ENCODE data around the gene OPRPN.

OPRPN gene

DNA sequence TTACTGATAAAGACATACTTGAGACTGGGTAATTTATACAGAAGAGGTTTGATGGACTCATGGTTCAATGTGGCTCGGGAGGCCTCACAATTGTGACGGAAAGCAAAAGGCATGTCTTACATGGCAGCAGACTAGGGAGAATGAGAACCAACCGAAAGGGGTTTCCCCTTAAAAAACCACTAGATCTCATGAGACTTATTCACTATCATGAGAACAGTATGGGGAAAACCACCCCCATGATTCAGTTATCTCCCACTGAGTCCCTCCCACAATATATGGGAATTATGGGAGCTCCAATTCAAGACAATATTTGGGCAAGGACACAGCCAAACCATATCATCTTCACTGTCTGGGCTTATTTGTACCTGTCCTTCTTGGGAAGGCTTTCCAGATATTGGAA is 51.5 kb downstream of the OPRPN start:
- TF ChIP-seq CREB1 (IDR thresholded peaks at IDR 0.05; ENCODE audit: low read depth) = no peak
- TF ChIP-seq, protein P1, sequence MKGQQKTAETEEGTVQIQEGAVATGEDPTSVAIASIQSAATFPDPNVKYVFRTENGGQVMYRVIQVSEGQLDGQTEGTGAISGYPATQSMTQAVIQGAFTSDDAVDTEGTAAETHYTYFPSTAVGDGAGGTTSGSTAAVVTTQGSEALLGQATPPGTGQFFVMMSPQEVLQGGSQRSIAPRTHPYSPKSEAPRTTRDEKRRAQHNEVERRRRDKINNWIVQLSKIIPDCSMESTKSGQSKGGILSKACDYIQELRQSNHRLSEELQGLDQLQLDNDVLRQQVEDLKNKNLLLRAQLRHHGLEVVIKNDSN (IDR thresholded peaks at IDR 0.05) = no peak
- no peak for TF ChIP-seq EP300 (IDR thresholded peaks at IDR 0.05; ENCODE audit: borderline replicate concordance)
- TF ChIP-seq TCF12 (IDR thresholded peaks at IDR 0.05; ENCODE audit: low read depth) = no peak
- TF ChIP-seq TAF1 (IDR thresholded peaks at IDR 0.05; ENCODE audit: low read depth) = no peak
- no peak for TF ChIP-seq NFIC (IDR thresholded peaks at IDR 0.05)
- TF ChIP-seq, protein P2, sequence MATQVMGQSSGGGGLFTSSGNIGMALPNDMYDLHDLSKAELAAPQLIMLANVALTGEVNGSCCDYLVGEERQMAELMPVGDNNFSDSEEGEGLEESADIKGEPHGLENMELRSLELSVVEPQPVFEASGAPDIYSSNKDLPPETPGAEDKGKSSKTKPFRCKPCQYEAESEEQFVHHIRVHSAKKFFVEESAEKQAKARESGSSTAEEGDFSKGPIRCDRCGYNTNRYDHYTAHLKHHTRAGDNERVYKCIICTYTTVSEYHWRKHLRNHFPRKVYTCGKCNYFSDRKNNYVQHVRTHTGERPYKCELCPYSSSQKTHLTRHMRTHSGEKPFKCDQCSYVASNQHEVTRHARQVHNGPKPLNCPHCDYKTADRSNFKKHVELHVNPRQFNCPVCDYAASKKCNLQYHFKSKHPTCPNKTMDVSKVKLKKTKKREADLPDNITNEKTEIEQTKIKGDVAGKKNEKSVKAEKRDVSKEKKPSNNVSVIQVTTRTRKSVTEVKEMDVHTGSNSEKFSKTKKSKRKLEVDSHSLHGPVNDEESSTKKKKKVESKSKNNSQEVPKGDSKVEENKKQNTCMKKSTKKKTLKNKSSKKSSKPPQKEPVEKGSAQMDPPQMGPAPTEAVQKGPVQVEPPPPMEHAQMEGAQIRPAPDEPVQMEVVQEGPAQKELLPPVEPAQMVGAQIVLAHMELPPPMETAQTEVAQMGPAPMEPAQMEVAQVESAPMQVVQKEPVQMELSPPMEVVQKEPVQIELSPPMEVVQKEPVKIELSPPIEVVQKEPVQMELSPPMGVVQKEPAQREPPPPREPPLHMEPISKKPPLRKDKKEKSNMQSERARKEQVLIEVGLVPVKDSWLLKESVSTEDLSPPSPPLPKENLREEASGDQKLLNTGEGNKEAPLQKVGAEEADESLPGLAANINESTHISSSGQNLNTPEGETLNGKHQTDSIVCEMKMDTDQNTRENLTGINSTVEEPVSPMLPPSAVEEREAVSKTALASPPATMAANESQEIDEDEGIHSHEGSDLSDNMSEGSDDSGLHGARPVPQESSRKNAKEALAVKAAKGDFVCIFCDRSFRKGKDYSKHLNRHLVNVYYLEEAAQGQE (IDR thresholded peaks at IDR 0.05; ENCODE audit: low read depth) = no peak
- TF ChIP-seq CEBPB (IDR thresholded peaks at IDR 0.05) = no peak
- TF ChIP-seq, protein P3, sequence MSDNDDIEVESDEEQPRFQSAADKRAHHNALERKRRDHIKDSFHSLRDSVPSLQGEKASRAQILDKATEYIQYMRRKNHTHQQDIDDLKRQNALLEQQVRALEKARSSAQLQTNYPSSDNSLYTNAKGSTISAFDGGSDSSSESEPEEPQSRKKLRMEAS (IDR thresholded peaks at IDR 0.05) = no peak
- no peak for TF ChIP-seq YY1 (IDR thresholded peaks at IDR 0.05; ENCODE audit: low read depth)
- no peak for TF ChIP-seq FOXM1 (IDR thresholded peaks at IDR 0.05; ENCODE audit: borderline replicate concordance, low read depth)
- TF ChIP-seq RAD21 (IDR thresholded peaks at IDR 0.05; ENCODE audit: low read depth) = no peak
- no peak for TF ChIP-seq ZBTB7A (IDR thresholded peaks at IDR 0.05; ENCODE audit: low read depth)
- no peak for TF ChIP-seq EGR1 (IDR thresholded peaks at IDR 0.05)
- TF ChIP-seq TEAD4 (IDR thresholded peaks at IDR 0.05) = no peak

DNA sequence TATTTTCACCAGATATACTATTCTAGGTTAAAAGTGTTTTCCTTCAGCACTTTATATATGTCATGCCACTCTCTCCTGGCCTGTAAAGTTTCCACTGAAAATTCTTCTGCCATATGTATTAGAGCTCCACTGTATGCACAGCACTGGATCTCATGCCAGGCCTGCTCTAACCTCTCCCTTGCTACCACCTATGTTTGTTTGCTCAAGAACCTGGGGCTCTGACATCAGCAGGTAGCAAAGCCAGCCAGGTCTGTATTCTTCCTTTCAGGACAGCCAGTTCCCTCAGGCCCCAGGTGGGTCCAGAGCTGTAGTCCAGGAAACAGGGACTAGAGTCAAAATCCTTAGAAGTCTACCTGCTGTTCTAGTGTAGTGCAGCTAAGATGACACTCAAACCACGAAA is 55.2 kb downstream of the OPRPN start:
- TF ChIP-seq RAD21 (IDR thresholded peaks at IDR 0.05; ENCODE audit: low read depth) (no peak), FOXM1 (IDR thresholded peaks at IDR 0.05; ENCODE audit: borderline replicate concordance, low read depth) (no peak)

Data from Ishikawa (cell line).